Panc1 (cell line): ENCODE measurements around the gene CLIP1. TPM values are rescaled to one million over a fixed set of nuclear protein-coding genes. Genes with fewer than 3 reads are reported as not detected.

ENCODE experiments used
- ATAC-seq: fragments of 200-7000 bp; cut with Tn5 transposase; 2 replicates; pipeline ENCODE4 v1.9.1; 2020; ENCODE audit warnings: mild to moderate bottlenecking, moderate library complexity
- BruUV-seq: library from RNA; stranded (reverse); fragments of 400-500 nt; replicated peaks from 2 replicates; lab custom pipeline; 2021; lab: Mats Ljungman, UMichigan
- CTCF ChIA-PET: fragments of 300-600 bp; sonication (Branson Sonifier 250); formaldehyde crosslinking; loops from one replicate; lab custom pipeline; 2022; ENCODE audit warnings: antibody characterized with exemption; lab: Charles Lee
- POLR2A ChIA-PET: fragments of 300-600 bp; sonication (Branson Sonifier 250); formaldehyde crosslinking; loops from one replicate; lab custom pipeline; 2022; ENCODE audit warnings: antibody characterized with exemption; lab: Charles Lee
- DNase-seq: peaks from one replicate; pipeline ENCODE4 v3.0.0-alpha.2; 2010; ENCODE audit warnings: low read depth, low spot score
- H3K27ac ChIP-seq: 2 replicates; pipeline ENCODE4 v1.5.1; 2011; ENCODE audit warnings: mild to moderate bottlenecking, low read length, inconsistent platforms
- H3K27me3 ChIP-seq: fragments of 200-500 bp; sonication (Bioruptor generic); 2 replicates; pipeline ENCODE4 v1.6.0; 2014; ENCODE audit warnings: low read length, inconsistent platforms; ENCODE audit not compliant: control insufficient read depth, insufficient read depth
- H3K36me3 ChIP-seq: fragments of 200-500 bp; sonication (Bioruptor generic); 2 replicates; pipeline ENCODE4 v1.5.1; 2014; ENCODE audit warnings: inconsistent platforms, mild to moderate bottlenecking, low read length, moderate library complexity; ENCODE audit not compliant: control insufficient read depth, insufficient read depth
- H3K4me1 ChIP-seq: 2 replicates; pipeline ENCODE4 v1.5.1; 2011; ENCODE audit warnings: inconsistent platforms, mild to moderate bottlenecking, low read length, moderate library complexity; ENCODE audit not compliant: control insufficient read depth, insufficient read depth
- H3K4me3 ChIP-seq, 2 experiments: 2 replicates each; pipeline ENCODE4 v1.5.1; 2011 to 2012; ENCODE audit warnings: low read depth in 2 of 2, low read length in 2 of 2, mild to moderate bottlenecking in 2 of 2, inconsistent platforms in 1 of 2, moderate library complexity in 1 of 2
- H3K9me3 ChIP-seq: fragments of 200-500 bp; sonication (Bioruptor generic); 2 replicates; pipeline ENCODE4 v1.5.1; 2014; ENCODE audit warnings: low read depth, mild to moderate bottlenecking, inconsistent platforms, low read length, moderate library complexity; ENCODE audit not compliant: control insufficient read depth, insufficient read depth
- CTCF ChIP-seq: fragments of 450-650 bp; IDR thresholded peaks from 2 replicates; pipeline ENCODE4 v1.5.1; 2017; ENCODE audit warnings: mild to moderate bottlenecking
- POLR2AphosphoS5 ChIP-seq: IDR thresholded peaks from 2 replicates; pipeline ENCODE4 v1.6.1; 2012; ENCODE audit warnings: mild to moderate bottlenecking, low read depth, low read length, moderate library complexity
- REST ChIP-seq, 2 experiments: IDR thresholded peaks; 2 replicates each; pipeline ENCODE4 v1.6.1; 2011 to 2012; ENCODE audit warnings: low read depth in 2 of 2, control low read depth in 1 of 2, low read length in 1 of 2, mild to moderate bottlenecking in 1 of 2, moderate library complexity in 1 of 2; ENCODE audit not compliant: insufficient read depth in 1 of 2
- SIN3A ChIP-seq: IDR thresholded peaks from 2 replicates; pipeline ENCODE4 v1.6.1; 2012; ENCODE audit warnings: low read depth, mild to moderate bottlenecking, low read length, moderate library complexity, borderline replicate concordance; ENCODE audit not compliant: insufficient read depth
- TCF7L2 ChIP-seq: IDR thresholded peaks from 2 replicates; pipeline ENCODE4 v1.6.1; 2011; ENCODE audit warnings: mild to moderate bottlenecking, low read depth, low read length, inconsistent platforms
- in situ Hi-C: cut with HindIII; loops from 2 replicates; pipeline ENCODE4 v1.10.0; 2016; ENCODE audit warnings: low sequenced_read_pairs, low pct_unique_long_range_greater_than_20kb
- intact Hi-C: fragments of 100-400 bp; cut with micrococcal nuclease; formaldehyde crosslinking; loops from one replicate; pipeline ENCODE4 v1.10.0; 2022; ENCODE audit not compliant: unreplicated experiment
- total RNA-seq: library from RNA; stranded (reverse); gene quantifications from one replicate; pipeline ENCODE4 v1.2.1, GENCODE V29; 2021; ENCODE audit not compliant: unreplicated experiment

Gene CLIP1
- total RNA-seq, 1 experiment from 2014 or later: 117 TPM

GRCh38 chr12:122327014-122327413, 95.5 kb downstream of the CLIP1 start:
- H3K27me3 ChIP-seq: no peaks in the 10 kb centered on the region
- no peaks in the 10 kb centered on the region for H3K4me1 ChIP-seq
- ATAC-seq (no peak), DNase-seq (no peak)
- peaks cover 16% of the 10 kb centered on the region for H3K36me3 ChIP-seq
- H3K9me3 ChIP-seq: no peaks in the 10 kb centered on the region
- in situ Hi-C loops (no loop called here), intact Hi-C loops (no loop called here)
- ChIA-PET CTCF (no interaction called here), POLR2A (no interaction called here)
- TF ChIP-seq TCF7L2: no peak
- BruUV-seq: no TSS peak
- H3K4me3 ChIP-seq: no peak overlapping the region
- no peak overlapping the region for H3K27ac ChIP-seq

GRCh38 chr12:122326586-122326985, 95.9 kb downstream of the CLIP1 start:
- ChIA-PET CTCF (no interaction called here), POLR2A (interaction anchor here (0.7 kb wide), 1 partner anchor 404 kb away, joined by 3 read pairs; the partner anchor contains the start of gene HCAR1)
- no peak for ATAC-seq
- H3K27me3 ChIP-seq: no peaks in the 10 kb centered on the region
- H3K4me3 ChIP-seq: no peak overlapping the region
- no TSS peak for BruUV-seq
- no peaks in the 10 kb centered on the region for H3K4me1 ChIP-seq
- intact Hi-C loops (no loop called here), in situ Hi-C loops (no loop called here)
- H3K36me3 ChIP-seq: peaks cover 16% of the 10 kb centered on the region
- TF ChIP-seq REST (IDR thresholded peaks at IDR 0.05; ENCODE audit: insufficient read depth in 1 of 2, low read depth in 2 of 2, low read length in 1 of 2) (no peak), CTCF (no peak), TCF7L2 (no peak), SIN3A (no peak), POLR2AphosphoS5 (no peak)
- H3K27ac ChIP-seq: no peak overlapping the region
- DNase-seq: no peak
- no peaks in the 10 kb centered on the region for H3K9me3 ChIP-seq

GRCh38 chr12:122323311-122324019, 99.0 kb downstream of the CLIP1 start:
- in situ Hi-C loops (no loop called here), intact Hi-C loops (no loop called here)
- no peak for ATAC-seq
- H3K36me3 ChIP-seq: peaks cover 17% of the 10 kb centered on the region
- H3K4me1 ChIP-seq: no peaks in the 10 kb centered on the region
- no peaks in the 10 kb centered on the region for H3K27me3 ChIP-seq
- H3K4me3 ChIP-seq: no peak overlapping the region
- no peak for DNase-seq
- ChIA-PET POLR2A (no interaction called here), CTCF (no interaction called here)
- BruUV-seq: no TSS peak
- H3K9me3 ChIP-seq: no peaks in the 10 kb centered on the region
- TF ChIP-seq REST (IDR thresholded peaks at IDR 0.05; ENCODE audit: insufficient read depth in 1 of 2, low read depth in 2 of 2, low read length in 1 of 2) (no peak), SIN3A (no peak), TCF7L2 (no peak), CTCF (no peak), POLR2AphosphoS5 (no peak)
- H3K27ac ChIP-seq: no peak overlapping the region
